HepG2 (cell line): Measurements from ENCODE around the gene MRPL20. TPM values are rescaled to one million over a fixed set of nuclear protein-coding genes. Genes with fewer than 3 reads are reported as not detected.

Source experiments
- CHD2 ChIP-seq: IDR thresholded peaks from 2 replicates; pipeline ENCODE4 v1.6.1; 2011; ENCODE audit warnings: low read depth, low read length, improper control_type of control experiment
- GABPB1 ChIP-seq: IDR thresholded peaks from 2 replicates; pipeline ENCODE4 v1.6.1; 2016; ENCODE audit warnings: mild to moderate bottlenecking, missing genetic modification reagents, moderate library complexity, missing compliant biosample characterization
- KDM4B ChIP-seq: sonication (generic); formaldehyde crosslinking; IDR thresholded peaks from 2 replicates; pipeline ENCODE4 v1.4.0; 2020; ENCODE audit warnings: missing genetic modification reagents
- MTF1 ChIP-seq: sonication (generic); formaldehyde crosslinking; IDR thresholded peaks from 2 replicates; pipeline ENCODE4 v1.5.0; 2020; ENCODE audit warnings: missing genetic modification reagents
- PITX1 ChIP-seq: sonication (generic); formaldehyde crosslinking; IDR thresholded peaks from 2 replicates; pipeline ENCODE4 v1.5.1; 2020; ENCODE audit warnings: mild to moderate bottlenecking, missing genetic modification reagents
- RARA ChIP-seq: IDR thresholded peaks from 2 replicates; pipeline ENCODE4 v1.6.1; 2016; ENCODE audit warnings: missing genetic modification reagents, missing compliant biosample characterization
- SALL1 ChIP-seq: sonication (generic); formaldehyde crosslinking; IDR thresholded peaks from 2 replicates; pipeline ENCODE4 v1.8.0; 2022; ENCODE audit warnings: mild to moderate bottlenecking, missing genetic modification reagents
- ZNF558 ChIP-seq: sonication (generic); formaldehyde crosslinking; IDR thresholded peaks from 2 replicates; pipeline ENCODE4 v1.9.0; 2022; ENCODE audit warnings: mild to moderate bottlenecking, missing genetic modification reagents, borderline replicate concordance
- ZNF562 ChIP-seq: sonication (generic); formaldehyde crosslinking; IDR thresholded peaks from 2 replicates; pipeline ENCODE4 v1.8.0; 2022; ENCODE audit warnings: missing genetic modification reagents, borderline replicate concordance
- ZNF597 ChIP-seq: sonication (generic); formaldehyde crosslinking; IDR thresholded peaks from 2 replicates; pipeline ENCODE4 v1.5.0; 2020; ENCODE audit warnings: missing genetic modification reagents
- polyA plus RNA-seq, 8 experiments: library from polyadenylated mRNA; depleted of rRNA in 3 of 8; stranded (reverse) in 7 of 8; unstranded in 1 of 8; fragments of >200 nt; fragmentation: Illumina TruSeq in 4 of 8; extraction: Trizol in 4 of 8; gene quantifications; 2 replicates each; pipeline versions ENCODE4 v1.2.1 to v1.2.3, GENCODE V29; 2011 to 2016; ENCODE audit warnings: low read depth in 4 of 8, missing spikeins in 1 of 8, mixed read lengths in 1 of 8; ENCODE audit not compliant: insufficient read depth in 1 of 8
- total RNA-seq, 5 experiments: library from RNA; depleted of rRNA; stranded (reverse); fragments of >200 nt; fragmentation: Illumina TruSeq; extraction: Trizol; gene quantifications; 2 replicates each; pipeline ENCODE4 v1.2.3, GENCODE V29; 2016; ENCODE audit warnings: low read depth in 1 of 5
- TF ChIP-seq, protein P1 (sequence below): sonication (generic); formaldehyde crosslinking; IDR thresholded peaks from 2 replicates; pipeline ENCODE4 v1.5.1; 2020; ENCODE audit warnings: mild to moderate bottlenecking, missing genetic modification reagents, moderate library complexity
- TF ChIP-seq, protein P2 (sequence below): sonication (generic); formaldehyde crosslinking; conservative IDR thresholded peaks from 2 replicates; pipeline ENCODE4 v1.8.0; 2022; ENCODE audit warnings: missing genetic modification reagents
- TF ChIP-seq, protein P3 (sequence below): sonication (generic); formaldehyde crosslinking; IDR thresholded peaks from 2 replicates; pipeline ENCODE4 v1.5.0; 2020; ENCODE audit warnings: mild to moderate bottlenecking, missing genetic modification reagents

MRPL20 gene
- total and polyA plus RNA-seq, 2 of the 13 experiments (the other 11 are each of a cell fraction or from before 2014, with no cell fraction given) = 59.2 to 127 TPM

DNA sequence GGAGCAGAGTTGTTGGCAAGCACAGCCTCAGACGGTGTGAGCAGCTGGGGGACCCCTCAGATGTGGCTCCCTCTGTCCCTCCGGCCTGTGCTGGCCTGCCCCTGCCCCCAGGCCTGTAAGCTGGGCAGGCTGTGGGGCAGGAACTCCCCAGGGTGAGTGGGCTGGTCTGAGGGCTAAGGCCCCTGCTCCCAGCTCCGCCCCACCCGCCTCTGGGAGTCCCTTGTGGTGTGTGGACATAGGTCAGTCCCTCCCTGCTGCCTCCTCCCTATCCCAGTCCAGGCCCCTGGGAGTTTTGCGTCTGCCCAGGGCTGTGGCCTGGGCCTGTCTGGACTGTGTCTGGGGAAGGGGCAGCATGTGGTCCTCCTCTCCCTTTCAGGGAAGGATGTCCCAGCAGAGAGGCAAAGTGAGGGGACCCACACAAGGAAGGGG lies 24.8 kb upstream of the MRPL20 start (continued):
- TF ChIP-seq, protein P1, sequence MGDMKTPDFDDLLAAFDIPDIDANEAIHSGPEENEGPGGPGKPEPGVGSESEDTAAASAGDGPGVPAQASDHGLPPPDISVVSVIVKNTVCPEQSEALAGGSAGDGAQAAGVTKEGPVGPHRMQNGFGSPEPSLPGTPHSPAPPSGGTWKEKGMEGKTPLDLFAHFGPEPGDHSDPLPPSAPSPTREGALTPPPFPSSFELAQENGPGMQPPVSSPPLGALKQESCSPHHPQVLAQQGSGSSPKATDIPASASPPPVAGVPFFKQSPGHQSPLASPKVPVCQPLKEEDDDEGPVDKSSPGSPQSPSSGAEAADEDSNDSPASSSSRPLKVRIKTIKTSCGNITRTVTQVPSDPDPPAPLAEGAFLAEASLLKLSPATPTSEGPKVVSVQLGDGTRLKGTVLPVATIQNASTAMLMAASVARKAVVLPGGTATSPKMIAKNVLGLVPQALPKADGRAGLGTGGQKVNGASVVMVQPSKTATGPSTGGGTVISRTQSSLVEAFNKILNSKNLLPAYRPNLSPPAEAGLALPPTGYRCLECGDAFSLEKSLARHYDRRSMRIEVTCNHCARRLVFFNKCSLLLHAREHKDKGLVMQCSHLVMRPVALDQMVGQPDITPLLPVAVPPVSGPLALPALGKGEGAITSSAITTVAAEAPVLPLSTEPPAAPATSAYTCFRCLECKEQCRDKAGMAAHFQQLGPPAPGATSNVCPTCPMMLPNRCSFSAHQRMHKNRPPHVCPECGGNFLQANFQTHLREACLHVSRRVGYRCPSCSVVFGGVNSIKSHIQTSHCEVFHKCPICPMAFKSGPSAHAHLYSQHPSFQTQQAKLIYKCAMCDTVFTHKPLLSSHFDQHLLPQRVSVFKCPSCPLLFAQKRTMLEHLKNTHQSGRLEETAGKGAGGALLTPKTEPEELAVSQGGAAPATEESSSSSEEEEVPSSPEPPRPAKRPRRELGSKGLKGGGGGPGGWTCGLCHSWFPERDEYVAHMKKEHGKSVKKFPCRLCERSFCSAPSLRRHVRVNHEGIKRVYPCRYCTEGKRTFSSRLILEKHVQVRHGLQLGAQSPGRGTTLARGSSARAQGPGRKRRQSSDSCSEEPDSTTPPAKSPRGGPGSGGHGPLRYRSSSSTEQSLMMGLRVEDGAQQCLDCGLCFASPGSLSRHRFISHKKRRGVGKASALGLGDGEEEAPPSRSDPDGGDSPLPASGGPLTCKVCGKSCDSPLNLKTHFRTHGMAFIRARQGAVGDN (CRISPR knock-in tag) = peak; percentile 88
- TF ChIP-seq, protein P2, sequence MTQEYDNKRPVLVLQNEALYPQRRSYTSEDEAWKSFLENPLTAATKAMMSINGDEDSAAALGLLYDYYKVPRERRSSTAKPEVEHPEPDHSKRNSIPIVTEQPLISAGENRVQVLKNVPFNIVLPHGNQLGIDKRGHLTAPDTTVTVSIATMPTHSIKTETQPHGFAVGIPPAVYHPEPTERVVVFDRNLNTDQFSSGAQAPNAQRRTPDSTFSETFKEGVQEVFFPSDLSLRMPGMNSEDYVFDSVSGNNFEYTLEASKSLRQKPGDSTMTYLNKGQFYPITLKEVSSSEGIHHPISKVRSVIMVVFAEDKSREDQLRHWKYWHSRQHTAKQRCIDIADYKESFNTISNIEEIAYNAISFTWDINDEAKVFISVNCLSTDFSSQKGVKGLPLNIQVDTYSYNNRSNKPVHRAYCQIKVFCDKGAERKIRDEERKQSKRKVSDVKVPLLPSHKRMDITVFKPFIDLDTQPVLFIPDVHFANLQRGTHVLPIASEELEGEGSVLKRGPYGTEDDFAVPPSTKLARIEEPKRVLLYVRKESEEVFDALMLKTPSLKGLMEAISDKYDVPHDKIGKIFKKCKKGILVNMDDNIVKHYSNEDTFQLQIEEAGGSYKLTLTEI = no peak
- TF ChIP-seq MTF1 (CRISPR knock-in tag) (no peak), CHD2 (no peak), GABPB1 (CRISPR knock-in tag) (peak; percentile 75), RARA (CRISPR knock-in tag) (peak; percentile 89), SALL1 (CRISPR knock-in tag) (peak; percentile 48; the same call in 1 of the 2 replicates), ZNF597 (CRISPR knock-in tag) (no peak), ZNF558 (CRISPR knock-in tag) (no peak; the same call in 1 of the 2 replicates), ZNF562 (CRISPR knock-in tag) (no peak), PITX1 (CRISPR knock-in tag) (peak; percentile 50; the same call in 1 of the 2 replicates), KDM4B (CRISPR knock-in tag) (0 out of 2 replicates have a peak, but pooled peaks have one; percentile 55)
- TF ChIP-seq, protein P3, sequence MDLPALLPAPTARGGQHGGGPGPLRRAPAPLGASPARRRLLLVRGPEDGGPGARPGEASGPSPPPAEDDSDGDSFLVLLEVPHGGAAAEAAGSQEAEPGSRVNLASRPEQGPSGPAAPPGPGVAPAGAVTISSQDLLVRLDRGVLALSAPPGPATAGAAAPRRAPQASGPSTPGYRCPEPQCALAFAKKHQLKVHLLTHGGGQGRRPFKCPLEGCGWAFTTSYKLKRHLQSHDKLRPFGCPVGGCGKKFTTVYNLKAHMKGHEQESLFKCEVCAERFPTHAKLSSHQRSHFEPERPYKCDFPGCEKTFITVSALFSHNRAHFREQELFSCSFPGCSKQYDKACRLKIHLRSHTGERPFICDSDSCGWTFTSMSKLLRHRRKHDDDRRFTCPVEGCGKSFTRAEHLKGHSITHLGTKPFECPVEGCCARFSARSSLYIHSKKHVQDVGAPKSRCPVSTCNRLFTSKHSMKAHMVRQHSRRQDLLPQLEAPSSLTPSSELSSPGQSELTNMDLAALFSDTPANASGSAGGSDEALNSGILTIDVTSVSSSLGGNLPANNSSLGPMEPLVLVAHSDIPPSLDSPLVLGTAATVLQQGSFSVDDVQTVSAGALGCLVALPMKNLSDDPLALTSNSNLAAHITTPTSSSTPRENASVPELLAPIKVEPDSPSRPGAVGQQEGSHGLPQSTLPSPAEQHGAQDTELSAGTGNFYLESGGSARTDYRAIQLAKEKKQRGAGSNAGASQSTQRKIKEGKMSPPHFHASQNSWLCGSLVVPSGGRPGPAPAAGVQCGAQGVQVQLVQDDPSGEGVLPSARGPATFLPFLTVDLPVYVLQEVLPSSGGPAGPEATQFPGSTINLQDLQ (CRISPR knock-in tag) = 0 out of 2 replicates have a peak, but pooled peaks have one; percentile 50
- TF ChIP-seq, all 625 proteins: peak for 242
